ENCODE data around the gene ICE2. TPM values are rescaled to one million over a fixed set of nuclear protein-coding genes. Genes with fewer than 3 reads are reported as not detected.
"Not testable (repeated sequence)": the region's sequence is repeated elsewhere in the genome, so short reads cannot be mapped to it uniquely, and the experiment has no call there.

ICE2 gene
- total RNA-seq, 1 donor from 2014 or later: 61.7 TPM

DNA sequence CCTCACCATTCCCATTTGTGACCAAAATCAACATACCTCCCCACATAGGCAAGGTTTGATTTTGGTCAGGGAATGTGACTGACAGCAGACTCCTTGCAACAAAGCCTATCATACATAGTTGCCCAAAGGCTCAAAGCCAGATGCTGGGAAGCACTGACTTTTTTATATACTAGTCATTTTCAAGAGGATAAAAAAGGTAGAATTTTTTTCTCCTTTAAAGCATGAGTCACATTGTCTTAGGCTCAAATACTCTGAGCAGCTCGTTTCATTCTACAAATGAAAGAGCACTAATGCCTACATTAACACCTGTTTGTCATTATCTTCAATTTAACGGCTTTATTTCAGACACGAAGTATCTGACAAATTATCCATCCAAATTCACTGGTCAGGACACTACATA is 36.2 kb downstream of the ICE2 start:
- no peak for DNase-seq

DNA sequence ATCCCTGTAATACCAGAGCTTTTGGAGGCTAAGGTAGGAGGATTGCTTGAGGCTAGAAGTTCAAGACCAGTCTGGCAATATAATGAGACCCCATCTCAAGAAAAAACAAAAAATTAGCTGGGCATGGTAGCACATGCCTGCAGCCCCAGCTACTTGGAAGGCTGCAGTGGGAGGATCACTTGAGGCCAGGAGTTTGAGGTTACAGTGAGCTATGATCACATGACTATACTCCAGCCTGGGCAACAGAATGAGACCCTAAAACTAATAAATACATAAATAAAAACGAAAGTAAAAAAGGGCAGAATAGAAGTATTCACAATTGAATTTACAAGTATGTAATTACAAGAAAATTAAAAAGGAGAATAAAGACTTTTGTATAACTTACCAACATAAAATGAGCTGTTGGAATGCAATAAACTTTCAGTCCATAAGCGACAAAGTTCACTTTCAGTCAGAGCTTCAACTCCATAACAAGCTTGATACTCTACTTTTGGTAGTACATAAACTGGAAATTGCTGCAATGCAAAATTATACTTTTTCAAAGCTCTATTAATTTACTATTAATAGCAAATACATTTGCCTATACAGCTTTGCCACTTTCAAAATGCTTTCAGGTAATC is 36.8 kb downstream of the ICE2 start:
- DNase-seq: no peak

DNA sequence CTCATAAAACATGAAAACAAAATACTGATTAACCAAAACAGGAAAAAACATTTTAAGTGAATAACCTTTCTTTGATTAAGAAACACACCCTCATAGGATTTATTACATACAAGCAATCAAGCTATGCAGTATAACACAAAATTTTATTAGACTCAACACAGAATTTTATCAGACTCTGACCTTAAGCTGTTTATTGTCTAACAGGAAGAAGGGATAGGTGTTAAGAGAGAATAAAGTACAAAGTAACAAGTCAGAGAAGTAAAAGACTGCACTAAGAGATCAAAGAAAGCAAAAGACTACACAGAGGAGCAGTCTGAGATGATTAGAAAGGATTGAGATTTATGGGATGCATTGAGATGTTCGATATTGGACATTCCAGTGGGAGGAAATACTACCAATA is 37.6 kb downstream of the ICE2 start:
- DNase-seq: no peak

DNA sequence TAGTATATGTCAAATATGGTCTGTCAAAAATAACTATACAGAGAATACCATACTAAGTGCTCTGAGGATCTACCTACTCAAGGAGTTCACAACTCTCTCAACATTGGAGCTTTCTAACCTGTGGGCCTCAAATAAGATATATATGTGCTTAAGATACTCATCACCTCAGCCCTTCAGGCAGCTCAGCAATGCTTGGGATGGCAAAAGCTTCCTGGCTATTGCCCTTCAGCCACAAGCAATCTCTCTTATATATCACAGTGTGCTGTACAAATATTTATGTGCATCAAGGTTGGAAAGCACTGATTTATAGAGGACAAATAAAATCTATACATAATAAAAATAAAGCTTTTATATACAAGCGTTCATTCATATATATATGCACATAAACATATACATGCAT is 40.3 kb downstream of the ICE2 start:
- no peak for DNase-seq

- no peak for DNase-seq
Measured at GRCh38 chr15:60428935-60429334, 50.0 kb downstream of the ICE2 start.

DNA sequence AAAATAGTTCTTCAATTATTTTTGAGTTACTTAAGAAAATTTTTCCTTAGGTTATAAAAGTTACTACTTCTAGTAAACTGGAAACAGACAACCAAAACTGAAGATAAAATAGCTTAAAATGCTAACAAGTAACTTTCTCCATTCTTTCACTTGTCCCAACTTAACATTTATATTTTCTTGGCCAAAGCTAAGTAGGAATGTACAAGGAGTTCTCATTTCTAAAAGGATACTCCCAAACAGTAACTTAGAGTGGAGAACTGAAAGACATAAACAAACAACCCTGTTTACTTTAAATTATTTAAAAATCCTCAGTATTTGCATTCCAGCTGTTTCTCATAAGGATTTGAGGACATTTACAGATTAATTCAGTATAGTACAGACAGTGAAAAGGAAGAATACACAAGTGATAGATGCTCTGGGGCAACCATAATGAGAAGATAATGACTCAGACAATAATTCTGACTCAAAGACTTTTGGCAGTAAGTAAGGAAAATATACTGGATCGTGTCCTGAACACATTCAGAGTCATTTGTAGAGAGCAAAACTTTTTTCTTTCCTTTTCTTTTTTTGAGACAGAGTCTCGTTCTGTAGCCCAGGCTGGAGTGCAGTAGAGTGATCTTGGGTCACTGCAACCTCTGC is 52.0 kb downstream of the ICE2 start:
- peak; percentile 60 for DNase-seq

DNA sequence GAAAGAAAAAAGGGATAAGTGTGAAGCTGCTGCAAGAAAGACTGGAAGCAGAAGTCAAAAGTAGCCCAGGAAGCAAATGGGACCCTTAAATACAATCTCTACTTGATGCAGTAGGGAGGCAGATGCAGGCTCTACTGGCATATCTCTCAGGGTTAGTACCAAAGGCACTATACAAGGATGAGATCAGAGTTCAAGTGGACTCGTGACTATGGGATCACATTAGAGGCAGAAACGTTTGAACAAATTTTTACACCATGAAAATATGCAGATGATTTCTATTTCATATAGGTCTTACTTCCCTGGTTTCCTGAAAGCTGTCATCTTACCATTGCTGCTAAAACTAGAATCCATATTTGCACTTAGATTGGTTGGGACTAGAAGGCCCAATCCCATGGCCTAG is 53.5 kb downstream of the ICE2 start:
- DNase-seq: no peak

DNA sequence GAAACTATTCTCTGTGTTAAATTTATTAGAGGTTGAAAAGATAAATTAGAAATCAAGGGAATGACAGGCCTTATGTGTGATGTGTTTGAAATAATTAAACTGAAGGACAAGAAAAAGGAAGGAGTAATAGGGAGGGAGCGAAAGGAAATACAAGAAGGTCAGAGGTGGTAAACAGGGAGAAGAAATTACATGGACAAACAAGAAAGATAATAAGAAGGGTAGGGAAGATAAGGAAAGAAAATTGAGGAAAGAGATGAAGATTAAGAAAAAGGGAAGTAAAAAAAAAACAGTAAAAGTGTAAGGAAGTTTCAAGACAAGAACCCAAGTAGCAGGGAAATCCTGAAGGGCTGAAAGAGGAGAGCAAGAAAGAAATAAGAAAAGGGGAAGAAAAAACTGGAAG is 54.9 kb downstream of the ICE2 start:
- DNase-seq: no peak

- DNase-seq: peak; percentile 85
Measured at GRCh38 chr15:60423537-60423936, 55.4 kb downstream of the ICE2 start.

DNA sequence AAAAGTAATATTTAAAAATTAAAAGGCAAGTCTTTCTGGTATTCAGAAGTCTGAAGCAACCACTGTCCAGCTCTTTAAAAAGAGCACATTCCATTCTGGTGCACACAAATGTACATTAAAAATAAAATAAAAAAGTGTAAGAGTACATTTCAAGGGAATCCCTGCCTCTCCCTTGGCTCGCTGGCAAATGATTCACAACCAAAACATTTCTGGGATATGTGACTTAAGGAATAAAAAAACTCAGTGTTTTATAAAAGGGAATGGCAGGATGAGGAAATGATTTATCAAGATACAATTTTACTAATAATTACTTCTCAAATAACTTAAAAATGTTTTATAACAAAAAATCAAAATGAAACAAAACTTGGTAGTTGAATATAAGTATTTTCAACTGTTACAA is 57.4 kb downstream of the ICE2 start:
- no peak for DNase-seq

DNA sequence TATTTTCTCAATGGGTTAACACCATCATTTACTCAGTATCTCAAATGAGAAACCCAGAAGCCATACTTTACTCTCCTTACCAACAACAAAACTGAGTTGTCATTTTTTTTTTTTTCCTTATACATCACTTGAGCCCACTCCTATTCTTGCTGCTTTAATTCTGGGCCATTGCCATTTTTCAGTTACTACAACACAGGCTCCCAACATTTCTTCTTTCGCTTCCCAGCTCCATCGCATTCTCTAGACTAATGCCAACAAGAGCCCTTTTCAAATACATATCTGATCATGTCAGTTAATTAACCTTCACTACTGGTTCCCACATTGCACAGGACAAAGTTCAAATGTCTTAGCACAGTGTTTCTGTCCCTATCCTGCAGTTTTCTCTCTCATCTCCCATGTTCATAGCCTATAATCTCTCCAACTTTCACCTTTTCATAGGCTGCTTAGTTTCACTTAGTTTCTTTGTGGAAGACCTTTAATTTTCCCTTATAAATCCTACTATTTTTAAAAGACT is 58.7 kb downstream of the ICE2 start:
- no peak for DNase-seq

GRCh38 chr15:60419753-60420152 is 59.2 kb downstream of the ICE2 start:
- DNase-seq: peak; percentile 48

GRCh38 chr15:60418096-60418495 is 60.8 kb downstream of the ICE2 start:
- no peak for DNase-seq

DNA sequence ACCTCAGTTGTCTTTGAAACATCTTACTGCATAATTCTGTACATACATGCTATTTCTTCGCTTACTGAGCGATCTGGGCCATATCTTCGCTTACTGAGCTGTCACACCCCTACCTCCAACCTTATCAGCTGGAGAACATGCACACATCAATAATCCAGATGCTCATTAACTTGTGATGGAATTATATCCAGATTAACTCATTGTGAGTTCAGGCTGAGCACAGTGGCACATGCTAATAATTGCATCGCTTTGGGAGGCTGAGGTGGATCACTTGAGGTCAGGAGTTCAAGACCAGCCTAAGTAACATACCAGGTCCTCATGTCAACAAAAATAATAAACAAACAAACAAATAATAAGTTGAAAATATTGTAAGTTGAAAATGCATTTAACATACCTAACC is 61.8 kb downstream of the ICE2 start:
- no peak for DNase-seq

GRCh38 chr15:60416484-60416883 is 62.5 kb downstream of the ICE2 start:
- no peak for DNase-seq

DNA sequence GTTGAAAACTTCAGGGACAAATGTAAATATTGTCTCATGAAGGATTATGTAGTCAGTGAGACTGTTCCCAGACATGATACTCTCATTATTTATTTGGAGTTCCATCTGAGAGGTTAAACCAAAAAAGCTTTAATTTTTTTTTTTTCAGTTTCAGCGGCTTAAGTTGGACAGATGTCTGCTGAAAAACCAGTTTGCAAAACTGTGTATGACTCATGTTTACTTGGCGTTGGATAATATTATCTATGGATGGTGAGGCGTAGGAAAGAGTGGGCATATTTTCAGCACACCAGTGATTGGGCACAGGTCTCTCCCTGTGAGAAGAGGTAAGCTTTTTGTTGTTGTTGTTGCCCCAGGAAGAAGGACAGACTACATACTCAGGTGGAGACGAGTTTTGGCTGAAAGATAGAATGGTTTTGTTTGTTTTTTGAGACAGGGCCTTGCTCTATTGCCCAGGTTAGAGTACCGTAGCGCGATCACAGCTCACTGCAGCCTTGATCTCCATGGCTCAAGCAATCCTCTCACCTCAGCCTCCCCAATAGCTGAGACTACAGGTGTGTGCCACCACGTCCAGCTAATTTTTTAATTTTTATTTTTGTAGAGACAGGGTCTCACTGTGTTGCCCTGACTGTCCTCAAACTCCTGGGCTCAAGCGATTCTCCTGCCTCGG is 64.8 kb downstream of the ICE2 start:
- DNase-seq: peak; percentile 45

DNA sequence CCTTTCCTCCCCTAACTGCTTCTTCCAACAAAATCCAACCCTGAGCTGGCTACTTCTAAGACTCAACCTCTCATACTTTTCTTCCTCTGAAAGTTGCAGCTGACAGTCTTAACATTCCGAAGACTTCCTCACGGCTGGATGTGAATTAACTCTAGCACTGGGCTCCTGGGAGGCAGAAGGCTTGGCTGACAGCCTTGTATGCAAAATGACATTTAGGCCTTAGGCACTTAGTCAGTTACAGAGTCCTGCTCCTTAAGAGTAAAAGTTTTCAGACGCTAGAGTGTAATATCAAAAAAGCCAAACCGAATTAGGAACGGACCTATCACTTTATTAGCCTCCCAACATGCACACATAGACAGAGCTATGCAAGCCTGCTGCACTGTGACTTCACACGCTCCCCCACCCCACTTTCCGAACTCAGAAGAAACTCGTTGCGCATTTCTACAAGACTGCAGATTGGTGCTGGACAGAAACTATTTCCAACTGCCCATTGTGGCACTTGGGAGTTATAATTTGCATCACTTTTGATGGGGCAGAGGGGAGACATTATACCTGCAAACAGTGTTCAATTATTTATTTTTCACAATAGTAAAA is 65.6 kb downstream of the ICE2 start:
- DNase-seq: peak; percentile 33

DNA sequence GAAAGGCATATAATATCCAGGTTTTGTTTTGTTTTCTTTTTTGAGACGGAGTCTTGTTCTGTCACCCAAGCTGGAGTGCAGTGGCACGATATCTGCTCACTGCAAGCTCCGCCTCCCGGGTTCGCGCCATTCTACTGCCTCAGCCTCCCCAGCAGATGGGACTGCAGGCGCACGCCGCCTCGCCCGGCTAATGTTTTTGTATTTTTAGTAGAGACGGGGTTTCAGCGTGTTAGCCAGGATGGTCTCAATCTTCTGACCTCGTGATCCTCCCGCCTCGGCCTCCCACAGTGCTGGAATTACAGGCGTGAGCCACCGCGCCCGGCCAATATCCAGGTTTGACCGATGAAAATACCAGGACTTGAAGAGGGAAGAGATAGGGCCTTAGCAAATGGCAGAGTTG is 66.1 kb downstream of the ICE2 start:
- DNase-seq: not testable (repeated sequence)

- peak; percentile 27 for DNase-seq
Measured at GRCh38 chr15:60411774-60412425, 67.0 kb downstream of the ICE2 start.

DNA sequence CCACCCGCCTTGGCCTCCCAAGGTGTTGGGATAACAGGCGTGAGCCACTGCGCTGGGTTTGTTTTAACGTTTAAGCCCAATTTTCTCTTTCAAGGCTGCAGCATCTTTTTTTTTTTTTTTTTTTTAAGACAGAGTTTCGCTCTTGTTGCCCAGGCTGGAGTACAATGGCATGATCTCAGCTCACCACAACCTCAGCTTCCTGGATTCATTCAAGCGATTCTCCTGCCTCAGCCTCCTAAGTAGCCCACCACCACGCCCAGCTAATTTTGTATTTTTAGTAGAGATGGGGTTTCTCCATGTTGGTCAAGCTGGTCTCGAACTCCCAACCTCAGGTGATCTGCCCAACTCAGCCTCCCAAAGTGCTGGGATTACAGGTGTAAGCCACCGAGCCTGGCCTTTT is 68.6 kb downstream of the ICE2 start:
- not testable (repeated sequence) for DNase-seq

DNA sequence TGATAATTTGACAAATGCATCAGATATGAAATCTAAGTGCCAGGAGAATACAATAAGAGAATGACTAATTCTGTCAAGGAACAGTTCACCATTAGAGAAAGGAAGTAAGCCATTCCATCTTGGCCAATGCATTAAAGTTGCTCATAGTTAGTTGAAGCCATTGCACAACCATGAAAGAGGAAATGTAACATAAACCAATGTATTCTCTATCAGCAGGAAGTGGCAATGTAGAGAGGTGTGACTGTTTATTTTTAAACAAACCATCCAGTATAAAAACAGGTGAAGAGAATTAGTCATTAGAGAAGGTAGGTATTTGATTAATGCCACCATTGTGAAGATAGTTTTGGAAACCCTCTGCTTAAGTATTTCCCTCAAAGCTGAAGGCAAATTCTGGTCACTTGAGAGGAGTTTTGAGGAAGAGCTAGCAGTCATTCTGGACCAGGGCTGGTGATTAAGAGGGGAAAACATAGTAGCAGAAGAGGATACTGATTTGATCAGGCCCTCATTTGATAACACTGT is 70.4 kb downstream of the ICE2 start:
- no peak for DNase-seq

DNA sequence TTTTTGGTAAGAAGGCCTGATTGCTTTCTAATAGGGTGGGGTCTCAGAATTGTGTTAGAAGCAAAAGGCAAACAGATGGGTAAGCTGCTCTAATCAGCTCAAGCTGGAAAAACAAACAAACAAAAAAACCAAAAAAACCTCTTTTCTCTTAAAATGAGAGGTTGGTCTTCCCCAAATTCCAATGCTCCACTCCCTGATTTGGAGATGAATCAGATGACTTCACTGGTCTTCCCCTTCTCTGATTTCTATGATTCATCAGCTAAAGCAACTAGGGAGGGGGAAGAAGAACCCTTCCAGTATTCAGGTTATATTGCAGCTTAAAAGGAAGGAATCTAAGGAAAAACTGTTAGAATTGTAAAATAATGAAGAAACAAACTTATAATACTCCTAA is 71.5 kb downstream of the ICE2 start:
- DNase-seq: peak; percentile 54
